ENCODE results near the gene PXDC1.

- no peak for TF ChIP-seq EP300 (IDR thresholded peaks at IDR 0.05)
- TF ChIP-seq, protein P1, sequence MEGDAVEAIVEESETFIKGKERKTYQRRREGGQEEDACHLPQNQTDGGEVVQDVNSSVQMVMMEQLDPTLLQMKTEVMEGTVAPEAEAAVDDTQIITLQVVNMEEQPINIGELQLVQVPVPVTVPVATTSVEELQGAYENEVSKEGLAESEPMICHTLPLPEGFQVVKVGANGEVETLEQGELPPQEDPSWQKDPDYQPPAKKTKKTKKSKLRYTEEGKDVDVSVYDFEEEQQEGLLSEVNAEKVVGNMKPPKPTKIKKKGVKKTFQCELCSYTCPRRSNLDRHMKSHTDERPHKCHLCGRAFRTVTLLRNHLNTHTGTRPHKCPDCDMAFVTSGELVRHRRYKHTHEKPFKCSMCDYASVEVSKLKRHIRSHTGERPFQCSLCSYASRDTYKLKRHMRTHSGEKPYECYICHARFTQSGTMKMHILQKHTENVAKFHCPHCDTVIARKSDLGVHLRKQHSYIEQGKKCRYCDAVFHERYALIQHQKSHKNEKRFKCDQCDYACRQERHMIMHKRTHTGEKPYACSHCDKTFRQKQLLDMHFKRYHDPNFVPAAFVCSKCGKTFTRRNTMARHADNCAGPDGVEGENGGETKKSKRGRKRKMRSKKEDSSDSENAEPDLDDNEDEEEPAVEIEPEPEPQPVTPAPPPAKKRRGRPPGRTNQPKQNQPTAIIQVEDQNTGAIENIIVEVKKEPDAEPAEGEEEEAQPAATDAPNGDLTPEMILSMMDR (IDR thresholded peaks at IDR 0.05) = no peak
- TF ChIP-seq POLR2AphosphoS5 (IDR thresholded peaks at IDR 0.05) = no peak
- TF ChIP-seq POLR2A (IDR thresholded peaks at IDR 0.05; ENCODE audit: low read depth) = no peak
These were observed 13.9 kb upstream of the PXDC1 start for GRCh38 chr6:3765415-3765814.

All from esophagus muscularis mucosa (tissue), 4 donors.